Measurements from ENCODE around the gene SLC4A5. TPM values are rescaled to one million over a fixed set of nuclear protein-coding genes. Genes with fewer than 3 reads are reported as not detected.

Gene SLC4A5
- polyA plus RNA-seq, 1 of the 3 experiments (the other 2 are of a cell fraction) = 0.25 TPM

- TF ChIP-seq, protein P1, sequence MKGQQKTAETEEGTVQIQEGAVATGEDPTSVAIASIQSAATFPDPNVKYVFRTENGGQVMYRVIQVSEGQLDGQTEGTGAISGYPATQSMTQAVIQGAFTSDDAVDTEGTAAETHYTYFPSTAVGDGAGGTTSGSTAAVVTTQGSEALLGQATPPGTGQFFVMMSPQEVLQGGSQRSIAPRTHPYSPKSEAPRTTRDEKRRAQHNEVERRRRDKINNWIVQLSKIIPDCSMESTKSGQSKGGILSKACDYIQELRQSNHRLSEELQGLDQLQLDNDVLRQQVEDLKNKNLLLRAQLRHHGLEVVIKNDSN (IDR thresholded peaks at IDR 0.05; ENCODE audit: borderline replicate concordance, low read depth) = no peak
- TF ChIP-seq FOXJ3 (CRISPR knock-in tag; IDR thresholded peaks at IDR 0.05) (no peak), RFX5 (IDR thresholded peaks at IDR 0.05; ENCODE audit: low read length) (0 out of 2 replicates have a peak, but pooled peaks have one; percentile 22), GABPA (IDR thresholded peaks at IDR 0.05; ENCODE audit: low read depth) (no peak), RCOR1 (IDR thresholded peaks at IDR 0.05; ENCODE audit: low read length) (no peak; the same call in 1 of the 2 replicates), EZH2phosphoT487 (IDR thresholded peaks at IDR 0.05; ENCODE audit: borderline replicate concordance, low read depth) (no peak), POLR2AphosphoS5 (IDR thresholded peaks at IDR 0.05; ENCODE audit: low read depth, low read length) (peak; percentile 68; the same call in 1 of the 2 replicates), SMC3 (IDR thresholded peaks at IDR 0.05; ENCODE audit: low read depth, low read length) (peak; percentile 35), FOSL2 (IDR thresholded peaks at IDR 0.05; ENCODE audit: borderline replicate concordance, low read depth) (no peak), FOXM1 (IDR thresholded peaks at IDR 0.05; ENCODE audit: low read depth) (no peak), NFIC (IDR thresholded peaks at IDR 0.05; ENCODE audit: borderline replicate concordance) (no peak), MAX (IDR thresholded peaks at IDR 0.05; ENCODE audit: low read depth) (0 out of 2 replicates have a peak, but pooled peaks have one; percentile 7), JUND (IDR thresholded peaks at IDR 0.05) (no peak), ELF1 (IDR thresholded peaks at IDR 0.05) (no peak), NRF1 (IDR thresholded peaks at IDR 0.05; ENCODE audit: low read depth, low read length) (peak; percentile 72), EP300 (IDR thresholded peaks at IDR 0.05; ENCODE audit: borderline replicate concordance in 1 of 2, low read depth in 1 of 2, low read length in 1 of 2) (no peak), CHD2 (IDR thresholded peaks at IDR 0.05; ENCODE audit: low read length, partially characterized antibody) (peak; percentile 48), YY1 (IDR thresholded peaks at IDR 0.05; ENCODE audit: low read depth) (no peak), ZBTB33 (IDR thresholded peaks at IDR 0.05; ENCODE audit: borderline replicate concordance, low read depth) (no peak), TEAD4 (IDR thresholded peaks at IDR 0.05; ENCODE audit: borderline replicate concordance, insufficient read depth) (no peak), GATA2 (CRISPR knock-in tag; IDR thresholded peaks at IDR 0.05) (no peak)
- TF ChIP-seq, protein P2, sequence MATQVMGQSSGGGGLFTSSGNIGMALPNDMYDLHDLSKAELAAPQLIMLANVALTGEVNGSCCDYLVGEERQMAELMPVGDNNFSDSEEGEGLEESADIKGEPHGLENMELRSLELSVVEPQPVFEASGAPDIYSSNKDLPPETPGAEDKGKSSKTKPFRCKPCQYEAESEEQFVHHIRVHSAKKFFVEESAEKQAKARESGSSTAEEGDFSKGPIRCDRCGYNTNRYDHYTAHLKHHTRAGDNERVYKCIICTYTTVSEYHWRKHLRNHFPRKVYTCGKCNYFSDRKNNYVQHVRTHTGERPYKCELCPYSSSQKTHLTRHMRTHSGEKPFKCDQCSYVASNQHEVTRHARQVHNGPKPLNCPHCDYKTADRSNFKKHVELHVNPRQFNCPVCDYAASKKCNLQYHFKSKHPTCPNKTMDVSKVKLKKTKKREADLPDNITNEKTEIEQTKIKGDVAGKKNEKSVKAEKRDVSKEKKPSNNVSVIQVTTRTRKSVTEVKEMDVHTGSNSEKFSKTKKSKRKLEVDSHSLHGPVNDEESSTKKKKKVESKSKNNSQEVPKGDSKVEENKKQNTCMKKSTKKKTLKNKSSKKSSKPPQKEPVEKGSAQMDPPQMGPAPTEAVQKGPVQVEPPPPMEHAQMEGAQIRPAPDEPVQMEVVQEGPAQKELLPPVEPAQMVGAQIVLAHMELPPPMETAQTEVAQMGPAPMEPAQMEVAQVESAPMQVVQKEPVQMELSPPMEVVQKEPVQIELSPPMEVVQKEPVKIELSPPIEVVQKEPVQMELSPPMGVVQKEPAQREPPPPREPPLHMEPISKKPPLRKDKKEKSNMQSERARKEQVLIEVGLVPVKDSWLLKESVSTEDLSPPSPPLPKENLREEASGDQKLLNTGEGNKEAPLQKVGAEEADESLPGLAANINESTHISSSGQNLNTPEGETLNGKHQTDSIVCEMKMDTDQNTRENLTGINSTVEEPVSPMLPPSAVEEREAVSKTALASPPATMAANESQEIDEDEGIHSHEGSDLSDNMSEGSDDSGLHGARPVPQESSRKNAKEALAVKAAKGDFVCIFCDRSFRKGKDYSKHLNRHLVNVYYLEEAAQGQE (IDR thresholded peaks at IDR 0.05; ENCODE audit: low read depth, low read length) = no peak
Observed at GRCh38 chr2:74391580-74392448, 48.6 kb upstream of the SLC4A5 start (continued).
